B cell (primary cell): ENCODE data around the gene HCN2. TPM values are rescaled to one million over a fixed set of nuclear protein-coding genes. Genes with fewer than 3 reads are reported as not detected.
"Not testable (repeated sequence)": the region's sequence is repeated elsewhere in the genome, so short reads cannot be mapped to it uniquely, and the experiment has no call there.

Source experiments
- ATAC-seq: fragments of 200-7000 bp; cut with Tn5 transposase; one replicate; pipeline ENCODE4 v1.10.0; 2021; ENCODE audit warnings: low read depth, mild to moderate bottlenecking, moderate number of reproducible peaks, moderate library complexity
- CTCF ChIA-PET: fragments of 350-600 bp; sonication (Branson Sonifier 250); formaldehyde crosslinking; loops from one replicate; lab custom pipeline; 2021; ENCODE audit warnings: antibody characterized with exemption, inconsistent platforms; lab: Charles Lee
- POLR2A ChIA-PET: fragments of 350-600 bp; sonication (Branson Sonifier 250); formaldehyde crosslinking; loops from one replicate; lab custom pipeline; 2021; ENCODE audit warnings: antibody characterized with exemption; lab: Charles Lee
- DNase-seq: peaks from one replicate; pipeline ENCODE4 v3.0.0; 2013
- H2AFZ ChIP-seq: 2 replicates; pipeline ENCODE4 v1.6.1; 2012; ENCODE audit warnings: mild to moderate bottlenecking, low read depth, low read length; ENCODE audit not compliant: insufficient read depth, poor library complexity, severe bottlenecking
- H3K27ac ChIP-seq, 2 donors: 1 replicate in 1 of 2; 2 replicates in 1 of 2; pipeline ENCODE4 v1.5.1; 2012 to 2013; ENCODE audit warnings: low read length in 2 of 2, mild to moderate bottlenecking in 2 of 2, moderate library complexity in 1 of 2
- H3K27me3 ChIP-seq, 4 experiments: fragments of 200-600 bp in 1 of 4; sonication (generic) in 1 of 4; replicated peaks in 1 of 4; 1 replicate in 2 of 4; 2 replicates in 2 of 4; pipeline versions ENCODE4 v1.6.1 to v1.7.0; 2013 to 2016; ENCODE audit warnings: low read length in 3 of 4, mild to moderate bottlenecking in 2 of 4, mixed read lengths in 1 of 4, moderate library complexity in 1 of 4; ENCODE audit not compliant: insufficient read depth in 4 of 4, control insufficient read depth in 3 of 4; ENCODE audit errors: control extremely low read depth in 1 of 4
- H3K36me3 ChIP-seq, 2 experiments: replicated peaks in 1 of 2; 1 replicate in 1 of 2; 2 replicates in 1 of 2; pipeline versions ENCODE4 v1.6.1 to v1.7.1; 2013; ENCODE audit warnings: low read length in 1 of 2; ENCODE audit not compliant: insufficient read depth in 2 of 2, control insufficient read depth in 1 of 2; ENCODE audit errors: control extremely low read depth in 1 of 2, extremely low read depth in 1 of 2
- H3K4me1 ChIP-seq, 2 donors: fragments of 200-600 bp in 1 of 2; sonication (generic) in 1 of 2; 1 replicate in 1 of 2; 2 replicates in 1 of 2; pipeline versions ENCODE4 v1.5.1 to v1.6.1; 2013 to 2017; ENCODE audit warnings: low read length in 2 of 2; ENCODE audit not compliant: control insufficient read depth in 2 of 2, insufficient read depth in 2 of 2
- H3K4me2 ChIP-seq: replicated peaks from 2 replicates; pipeline ENCODE3; 2012; ENCODE audit warnings: mild to moderate bottlenecking, low read depth, low read length; ENCODE audit not compliant: poor library complexity, severe bottlenecking
- H3K4me3 ChIP-seq, 5 experiments: fragments of 200-600 bp in 1 of 5; sonication (generic) in 1 of 5; 1 replicate in 3 of 5; 2 replicates in 2 of 5; pipeline versions ENCODE4 v1.5.1 to v1.7.0; 2011 to 2016; ENCODE audit warnings: low read length in 4 of 5, mild to moderate bottlenecking in 4 of 5, low read depth in 2 of 5, control low read depth in 1 of 5, moderate library complexity in 1 of 5; ENCODE audit not compliant: insufficient read depth in 1 of 5; ENCODE audit errors: control extremely low read depth in 1 of 5, extremely low read depth in 1 of 5
- H3K79me2 ChIP-seq: fragments of 200-600 bp; sonication (generic); one replicate; pipeline ENCODE4 v1.6.0; 2016; ENCODE audit warnings: low read length; ENCODE audit not compliant: control insufficient read depth, insufficient read depth
- H3K9ac ChIP-seq: fragments of 200-600 bp; sonication (generic); 2 replicates; pipeline ENCODE4 v1.6.1; 2017; ENCODE audit warnings: mild to moderate bottlenecking, low read length, moderate library complexity
- H3K9me3 ChIP-seq, 3 donors: one replicate each; pipeline versions ENCODE4 v1.6.1 to v1.7.1; 2013; ENCODE audit warnings: low read length in 2 of 3; ENCODE audit not compliant: control insufficient read depth in 2 of 3, insufficient read depth in 1 of 3; ENCODE audit errors: control extremely low read depth in 1 of 3
- H4K20me1 ChIP-seq: 2 replicates; pipeline ENCODE4 v1.6.0; 2012; ENCODE audit warnings: mild to moderate bottlenecking, low read length; ENCODE audit not compliant: insufficient read depth, control insufficient read depth, poor library complexity, severe bottlenecking
- H3K27ac Mint-ChIP-seq: one replicate; pipeline ENCODE4 v1.8.0; 2021; ENCODE audit warnings: mixed read lengths
- H3K27me3 Mint-ChIP-seq: one replicate; pipeline ENCODE4 v1.8.0; 2021; ENCODE audit warnings: mixed read lengths
- H3K4me1 Mint-ChIP-seq: one replicate; pipeline ENCODE4 v1.8.0; 2021; ENCODE audit warnings: mixed read lengths
- H3K4me3 Mint-ChIP-seq: one replicate; pipeline ENCODE4 v1.8.0; 2021; ENCODE audit warnings: mixed read lengths
- H3K9me3 Mint-ChIP-seq: one replicate; pipeline ENCODE4 v1.8.0; 2022; ENCODE audit warnings: mixed read lengths; ENCODE audit not compliant: insufficient read depth
- CTCF ChIP-seq: fragments of 200-600 bp; IDR thresholded peaks from one replicate; pipeline ENCODE4 v1.8.0; 2022; ENCODE audit warnings: antibody characterized with exemption, mild to moderate bottlenecking
- EZH2 ChIP-seq: IDR thresholded peaks from 2 replicates; pipeline ENCODE4 v1.6.1; 2012; ENCODE audit warnings: borderline replicate concordance, low read depth, mild to moderate bottlenecking, moderate library complexity, low read length; ENCODE audit not compliant: insufficient read depth, poor library complexity, severe bottlenecking
- WGBS: methylation state at CpG from one replicate; pipeline ENCODE4 v1.1.5; 2013; ENCODE audit warnings: missing lambda C conversion rate; ENCODE audit not compliant: insufficient coverage; 5-methylcytosine and 5-hydroxymethylcytosine counted together
- intact Hi-C: fragments of 100-400 bp; cut with micrococcal nuclease; formaldehyde crosslinking; loops from one replicate; pipeline ENCODE4 v1.10.0; 2022
- polyA plus RNA-seq: library from polyadenylated mRNA; depleted of rRNA; stranded (reverse); fragments of >200 nt; gene quantifications from 2 replicates; pipeline ENCODE4 v1.2.3, GENCODE V29; 2012
- total RNA-seq, 2 donors: library from RNA; stranded (reverse); fragments of 120-200 nt in 1 of 2; gene quantifications; 1 replicate in 1 of 2; 2 replicates in 1 of 2; pipeline versions ENCODE4 v1.2.3 to v1.2.4, GENCODE V29; 2013 to 2022

HCN2 gene
- total and polyA plus RNA-seq, 2 donors (not counting 1 experiment from before 2014, with no cell fraction given): 0.27 to 0.57 TPM

- H3K27ac ChIP-seq, intact Hi-C loops, H4K20me1 ChIP-seq, DNase-seq, H3K4me3 ChIP-seq, H2AFZ ChIP-seq, ATAC-seq, H3K27me3 Mint-ChIP-seq, H3K36me3 ChIP-seq, H3K9ac ChIP-seq, H3K27me3 ChIP-seq, POLR2A ChIA-PET, H3K27ac Mint-ChIP-seq, H3K4me1 Mint-ChIP-seq, H3K79me2 ChIP-seq, H3K4me2 ChIP-seq, H3K9me3 Mint-ChIP-seq: not testable (repeated sequence)
- 56% methylated on average over 13 of the region's 34 CpGs for WGBS
- H3K4me1 ChIP-seq: peaks cover 4 to 17% of the 10 kb centered on the region in 2 donors
- H3K4me3 Mint-ChIP-seq: peak overlapping the region; percentile 16
- CTCF ChIA-PET: interaction anchor here (1.0 kb wide), 2 partner anchors 28 to 139 kb away, joined by 3 to 5 read pairs; partner anchors contain the start of gene POLRMT
- H3K9me3 ChIP-seq: peaks cover 0 to 20% (median 0%) of the 10 kb centered on the region in 3 donors
Observed at GRCh38 chr19:605061-605971, 15.6 kb downstream of the HCN2 start.

GRCh38 chr19:607301-608154, 17.8 kb downstream of the HCN2 start:
- ChIA-PET CTCF (no interaction called here), POLR2A (no interaction called here)
- H3K27ac ChIP-seq: no peak overlapping the region
- H3K27me3 ChIP-seq: peaks cover 0 to 2% (median 0%) of the 10 kb centered on the region in 4 experiments
- peaks cover 11 to 30% of the 10 kb centered on the region in 2 donors for H3K4me1 ChIP-seq
- H2AFZ ChIP-seq: no peak overlapping the region
- intact Hi-C loops: no loop called here
- no peak overlapping the region for H3K9ac ChIP-seq
- Mint-ChIP-seq H3K4me3 (no peak overlapping the region), H3K27me3 (no peaks in the 10 kb centered on the region), H3K27ac (no peak overlapping the region), H3K4me1 (peaks cover 11% of the 10 kb centered on the region), H3K9me3 (no peaks in the 10 kb centered on the region)
- WGBS: 90% methylated on average over 30 of the region's 30 CpGs
- no peak for ATAC-seq
- H3K79me2 ChIP-seq: no peaks in the 10 kb centered on the region
- no peak overlapping the region for H3K4me3 ChIP-seq
- no peaks in the 10 kb centered on the region for H3K36me3 ChIP-seq
- TF ChIP-seq CTCF (no peak), EZH2 (no peak)
- H3K4me2 ChIP-seq: no peak overlapping the region
- no peaks in the 10 kb centered on the region for H4K20me1 ChIP-seq
- DNase-seq: no peak
- peaks cover 0 to 7% (median 0%) of the 10 kb centered on the region in 3 donors for H3K9me3 ChIP-seq
